HG02798 (cell line): ENCODE measurements around the gene IGSF23.
A peak's percentile ranks its signal among the peaks of the same experiment; 100 is the strongest.

Experiments used
- ATAC-seq: cut with Tn5 transposase; IDR thresholded peaks from one replicate; pipeline ENCODE4 v1.9.1; 2021; ENCODE audit warnings: mild to moderate bottlenecking; ENCODE audit not compliant: unreplicated experiment, poor library complexity

The IGSF23 gene

GRCh38 chr19:44635581-44636438 is 22.4 kb downstream of the IGSF23 start:
- ATAC-seq: no peak

- no peak for ATAC-seq
Measured at GRCh38 chr19:44636439-44637389, 23.4 kb downstream of the IGSF23 start.

- no peak for ATAC-seq
Measured at GRCh38 chr19:44637390-44637764, 24.0 kb downstream of the IGSF23 start.

- ATAC-seq: no peak
Measured at GRCh38 chr19:44640518-44640917, 27.2 kb downstream of the IGSF23 start.

- no peak for ATAC-seq
Measured at GRCh38 chr19:44641501-44642265, 28.3 kb downstream of the IGSF23 start.

GRCh38 chr19:44642377-44642776 is 29.0 kb downstream of the IGSF23 start:
- no peak for ATAC-seq

- ATAC-seq: no peak
Measured at GRCh38 chr19:44643605-44644401, 30.4 kb downstream of the IGSF23 start, which contains the start of gene PVR. PVR (plus strand) TSS chr19:44643910; CDS start chr19:44644097, 187 bp downstream.

GRCh38 chr19:44644402-44645016 is 31.1 kb downstream of the IGSF23 start:
- no peak for ATAC-seq

GRCh38 chr19:44645407-44646048 is 32.2 kb downstream of the IGSF23 start:
- ATAC-seq: no peak

GRCh38 chr19:44646049-44646416 is 32.7 kb downstream of the IGSF23 start:
- ATAC-seq: no peak

- no peak for ATAC-seq
Measured at GRCh38 chr19:44647144-44647543, 33.8 kb downstream of the IGSF23 start.

- no peak for ATAC-seq
Measured at GRCh38 chr19:44648631-44649251, 35.4 kb downstream of the IGSF23 start.

- no peak for ATAC-seq
Measured at GRCh38 chr19:44649578-44650145, 36.3 kb downstream of the IGSF23 start.

- ATAC-seq: no peak
Measured at GRCh38 chr19:44653343-44653742, 40.0 kb downstream of the IGSF23 start.

- ATAC-seq: peak; percentile 79
Measured at GRCh38 chr19:44653977-44654774, 40.8 kb downstream of the IGSF23 start.

- peak; percentile 54 for ATAC-seq
Measured at GRCh38 chr19:44657211-44657921, 44.0 kb downstream of the IGSF23 start.
